Colon (tissue), 2 donors: ENCODE results near the gene C5orf52.
"Not testable (repeated sequence)": the region's sequence is repeated elsewhere in the genome, so short reads cannot be mapped to it uniquely, and the experiment has no call there.

Experiments
- FAIRE-seq: peaks from 2 replicates; lab custom pipeline; 2012; peaks lifted over from hg19 to GRCh38; lab: Jason Lieb, UNC
- donor health status: control.
- donor health status: control.

C5orf52 gene

DNA sequence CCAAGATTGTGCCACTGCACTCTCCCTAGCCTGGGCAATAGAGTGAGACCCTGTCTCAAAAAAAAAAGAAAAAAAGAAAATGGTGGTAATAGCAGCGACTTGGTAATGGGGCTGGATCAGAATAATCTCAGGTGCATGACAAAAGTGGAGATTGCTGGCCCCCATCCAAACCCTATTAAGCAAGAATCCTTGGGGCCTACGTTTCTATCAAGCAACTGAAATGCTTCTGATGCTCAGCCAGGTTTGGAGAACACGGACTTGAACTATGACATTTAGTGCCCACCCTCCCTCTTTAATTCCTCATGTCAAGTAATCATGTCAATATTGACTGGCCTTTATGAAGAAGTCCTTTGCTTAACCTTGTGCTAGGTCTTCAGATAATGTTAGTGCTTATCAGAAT is 6.6 kb downstream of the C5orf52 start:
- no peak for FAIRE-seq

DNA sequence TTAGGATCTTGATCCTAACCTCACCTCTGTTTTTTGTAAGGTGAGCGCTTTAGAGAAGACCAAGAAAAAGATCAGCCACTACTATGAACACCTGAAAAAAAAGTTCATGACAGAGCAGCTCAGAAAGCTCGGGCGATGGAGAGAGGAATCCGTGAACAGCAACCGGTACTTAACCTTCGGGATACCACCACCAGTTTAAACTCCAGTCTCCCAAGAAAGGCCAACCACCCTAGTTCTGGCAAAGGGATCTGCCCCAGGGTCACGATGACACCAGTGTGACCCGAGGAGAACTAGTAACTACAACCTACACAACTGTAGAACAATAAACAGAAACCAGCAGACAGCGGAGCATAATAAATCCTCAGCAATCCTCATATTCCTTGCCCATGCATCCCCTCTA is 8.5 kb downstream of the C5orf52 start:
- FAIRE-seq, result no peak

DNA sequence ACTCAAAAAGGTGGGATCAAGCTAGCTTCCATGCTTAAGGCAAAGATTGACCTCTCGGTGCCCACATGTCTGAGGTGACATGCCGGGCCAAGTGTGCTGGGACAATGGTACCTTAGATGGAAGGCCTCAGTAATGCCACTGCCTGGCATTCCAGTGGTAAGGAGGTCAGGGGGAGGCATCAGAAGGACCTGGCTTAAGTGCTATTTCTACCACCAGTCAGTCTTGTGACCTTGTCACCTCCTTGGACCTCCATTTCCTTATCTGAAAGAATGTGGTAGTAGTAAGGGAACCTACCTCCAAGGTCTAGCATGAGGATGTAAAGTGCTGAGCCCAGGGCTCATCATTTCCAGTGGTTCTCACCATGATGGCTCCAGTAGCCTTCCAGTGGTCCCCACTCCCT is 8.9 kb downstream of the C5orf52 start:
- no peak for FAIRE-seq

DNA sequence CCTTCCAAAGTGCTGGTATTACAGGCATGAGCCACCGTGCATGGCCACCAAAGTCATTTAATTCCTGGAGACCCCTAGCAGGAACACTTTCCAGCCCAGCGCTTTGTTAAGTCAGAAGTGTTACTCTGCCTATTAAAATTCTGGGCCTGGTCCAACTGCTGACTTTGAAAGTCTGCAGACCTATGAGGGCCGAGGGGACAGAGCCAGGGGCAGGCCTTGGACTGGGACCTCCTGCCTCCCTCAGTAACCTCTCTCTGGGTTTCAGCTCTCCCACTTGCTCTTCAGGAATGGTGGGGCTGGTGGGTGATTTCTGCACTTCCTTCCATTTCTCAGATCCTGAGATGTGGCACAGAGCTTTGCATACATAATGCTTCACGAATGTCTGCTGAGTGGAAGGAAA is 9.7 kb downstream of the C5orf52 start:
- FAIRE-seq, result no peak

DNA sequence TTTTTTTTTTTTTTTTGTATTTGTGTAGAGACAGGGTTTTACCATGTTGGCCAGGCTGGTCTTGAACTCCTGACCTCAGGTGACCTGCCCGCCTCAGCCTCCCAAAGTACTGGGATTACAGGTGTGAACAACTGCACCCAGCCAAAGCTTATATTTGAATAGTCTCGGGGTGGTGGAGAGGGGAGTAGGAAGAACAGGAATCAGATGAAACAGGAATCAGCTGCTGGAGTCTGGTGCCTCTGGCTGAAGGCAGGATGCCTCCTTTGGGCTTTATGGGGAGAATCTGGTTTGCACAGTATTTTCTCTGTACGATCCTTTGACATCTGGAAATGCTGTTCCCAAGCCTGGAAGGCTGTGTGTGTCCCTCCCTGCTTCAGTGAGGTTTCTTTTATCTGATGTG is 10.9 kb downstream of the C5orf52 start:
- FAIRE-seq, result no peak

DNA sequence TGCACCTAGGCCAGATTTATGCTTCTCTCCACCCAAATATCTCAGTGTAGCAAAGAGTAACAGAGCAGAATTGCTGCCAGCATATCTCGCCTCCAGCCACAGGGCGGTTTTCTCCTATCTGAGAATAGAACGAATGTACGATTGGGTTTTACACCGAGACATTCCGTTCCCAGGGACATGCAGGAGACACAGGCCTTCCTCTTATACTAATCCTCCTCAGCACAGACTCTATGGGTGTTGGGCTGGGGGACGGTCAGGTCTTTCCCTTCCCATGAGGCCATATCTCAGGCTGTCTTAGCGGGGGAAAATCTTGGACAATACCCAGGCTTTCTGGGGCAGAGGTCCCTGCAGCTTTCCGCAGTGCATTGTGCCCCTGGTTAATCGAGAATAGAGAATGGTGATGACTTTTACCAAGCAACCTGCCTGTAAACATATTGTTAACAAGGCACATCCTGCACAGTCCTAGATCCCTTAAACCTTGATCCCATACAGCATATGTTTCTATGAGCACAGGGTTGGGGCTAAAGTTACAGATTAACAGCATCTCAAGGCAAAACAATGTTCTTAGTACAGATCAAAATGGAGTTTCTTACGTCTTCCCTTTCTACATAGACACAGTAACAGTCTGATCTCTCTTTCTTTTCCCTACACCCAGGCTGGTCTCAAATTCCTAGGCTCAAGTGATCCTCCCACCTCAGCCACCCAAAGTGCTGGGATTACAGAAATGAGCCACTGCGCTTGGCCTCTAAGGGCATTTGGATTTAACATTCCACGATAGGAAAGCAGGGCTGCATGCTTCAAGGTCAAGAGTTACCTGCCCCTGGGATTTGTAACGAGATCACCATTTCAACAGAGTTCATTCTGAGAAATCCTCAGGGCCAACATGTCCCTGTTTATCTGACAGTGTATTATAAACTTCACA is 15.2 kb downstream of the C5orf52 start:
- FAIRE-seq, result not testable (repeated sequence)

DNA sequence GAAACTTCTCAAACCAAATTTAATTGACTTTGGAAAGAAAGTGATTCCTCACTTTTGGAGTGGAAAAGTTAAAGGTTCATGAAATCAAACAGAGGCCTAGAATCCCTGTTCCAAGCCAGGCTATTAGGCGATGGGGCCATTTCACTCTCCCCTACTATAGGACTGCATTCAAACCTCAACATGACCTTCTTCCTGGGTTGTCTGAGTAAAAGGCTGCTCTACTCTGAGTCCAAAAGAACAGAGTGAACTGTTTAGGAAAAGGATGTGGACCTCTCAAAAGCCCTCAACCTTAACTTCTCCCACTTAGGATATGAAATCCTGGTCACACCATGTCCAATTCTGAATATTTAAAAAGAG is 15.8 kb downstream of the C5orf52 start:
- FAIRE-seq, result no peak

DNA sequence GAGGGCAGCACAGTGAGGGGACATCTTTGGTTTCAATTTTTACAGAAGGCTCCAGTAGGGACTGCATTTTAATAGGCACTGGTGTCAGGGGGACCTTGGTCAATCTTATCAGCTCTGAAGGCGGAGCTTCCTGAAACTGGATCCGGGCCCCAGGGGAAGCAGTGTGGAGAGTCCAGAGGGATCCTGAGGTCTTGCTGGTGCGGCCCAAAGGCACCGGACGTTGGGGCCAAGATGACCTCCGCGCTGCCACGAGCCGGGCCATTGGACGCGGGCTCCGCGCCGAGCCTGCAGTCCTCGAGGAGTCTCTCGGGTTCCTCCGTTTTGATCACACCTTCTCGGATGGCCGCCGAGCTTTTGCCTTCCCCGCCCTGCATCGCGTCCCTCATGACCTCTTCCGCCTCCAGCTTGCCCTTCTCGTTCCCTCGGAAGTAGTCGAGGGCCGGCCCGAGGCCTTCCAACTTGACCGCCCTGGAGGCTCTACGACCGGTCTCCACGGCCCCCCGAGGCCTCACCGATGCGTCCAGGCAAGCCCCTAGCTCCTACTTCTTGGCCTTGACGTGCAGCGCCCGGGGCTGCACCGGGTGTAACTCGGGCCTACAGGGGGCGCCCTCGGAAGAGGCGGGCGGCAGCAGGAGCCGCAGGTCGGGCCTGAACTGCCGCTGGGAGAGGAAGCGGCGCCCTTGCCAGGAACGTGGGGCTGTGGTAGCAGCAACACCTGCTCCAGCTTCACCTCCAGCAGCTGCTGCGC is 18.8 kb downstream of the C5orf52 start:
- no peak for FAIRE-seq

DNA sequence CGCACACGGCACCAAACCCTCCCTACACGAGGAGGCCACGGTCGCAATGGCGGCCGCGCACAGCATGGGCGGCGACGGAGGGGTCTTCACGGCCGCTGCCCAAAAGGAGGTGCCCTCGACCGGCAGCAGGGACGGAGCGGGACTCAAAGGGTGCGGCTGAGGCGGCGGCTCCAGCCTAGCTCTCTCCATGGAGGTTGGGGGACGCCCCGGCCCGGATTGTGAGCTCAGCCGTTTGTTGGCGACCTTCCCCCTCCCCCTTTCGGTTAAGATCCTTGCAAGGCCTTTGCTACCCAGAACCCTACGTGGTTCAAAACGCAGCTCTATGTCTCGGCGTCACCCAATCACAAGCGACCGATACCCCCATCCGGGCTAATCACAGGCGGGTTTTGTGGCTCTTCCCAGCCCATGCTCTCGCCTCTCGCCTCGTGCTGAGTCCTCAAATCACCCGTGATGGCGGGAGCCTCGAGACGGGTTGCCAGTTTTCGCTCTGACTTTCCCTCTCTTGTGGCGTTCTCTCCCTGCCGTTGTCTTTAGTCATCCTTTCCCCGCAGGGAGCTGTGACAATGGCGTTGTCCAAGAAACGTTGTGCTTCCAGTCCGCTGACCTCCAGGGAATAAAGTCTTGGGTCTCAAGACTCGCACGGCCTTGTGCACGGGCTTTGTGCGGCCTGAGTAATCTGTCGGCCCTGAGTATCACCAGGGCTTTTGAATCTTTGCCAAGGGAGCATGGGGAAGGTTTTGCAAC is 19.5 kb downstream of the C5orf52 start:
- no peak for FAIRE-seq

DNA sequence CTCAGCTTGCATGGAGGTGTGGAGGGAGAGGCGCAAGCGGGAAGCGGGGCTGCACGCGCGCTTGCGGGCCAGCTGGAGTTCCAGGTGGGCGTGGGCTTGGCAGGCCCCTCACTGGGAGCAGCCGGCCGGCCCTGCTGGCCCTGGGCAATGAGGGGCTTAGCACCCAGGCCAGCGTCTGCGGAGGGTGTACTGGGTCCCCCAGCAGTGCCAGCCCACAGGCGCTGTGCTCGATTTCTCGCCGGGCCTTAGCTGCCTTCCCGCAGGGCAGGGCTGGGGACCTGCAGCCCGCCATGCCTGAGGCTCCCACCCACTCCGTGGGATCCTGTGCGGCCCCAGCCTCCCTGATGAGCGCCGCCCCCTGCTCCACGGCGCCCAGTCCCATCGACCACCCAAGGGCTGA is 22.5 kb downstream of the C5orf52 start:
- not testable (repeated sequence) for FAIRE-seq

DNA sequence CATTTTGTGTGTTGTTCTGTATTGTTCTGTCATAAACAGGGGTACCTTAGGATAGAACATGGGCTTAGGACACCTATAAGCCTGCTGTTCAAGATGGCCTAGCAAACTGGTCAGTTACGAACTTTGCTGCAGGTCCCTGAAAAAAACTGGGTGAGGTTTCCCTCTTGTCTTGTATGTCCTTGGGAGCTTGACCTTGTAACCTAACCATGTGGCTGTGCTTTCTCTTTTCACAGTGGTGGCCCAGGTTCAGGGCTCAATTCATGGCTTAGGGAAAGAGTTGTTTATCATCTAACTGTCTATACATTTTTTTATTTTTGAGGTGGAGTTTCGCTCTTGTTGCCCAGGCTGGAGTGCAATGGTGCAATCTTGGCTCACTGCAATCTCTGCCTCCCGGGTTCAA is 24.8 kb downstream of the C5orf52 start:
- not testable (repeated sequence) for FAIRE-seq

DNA sequence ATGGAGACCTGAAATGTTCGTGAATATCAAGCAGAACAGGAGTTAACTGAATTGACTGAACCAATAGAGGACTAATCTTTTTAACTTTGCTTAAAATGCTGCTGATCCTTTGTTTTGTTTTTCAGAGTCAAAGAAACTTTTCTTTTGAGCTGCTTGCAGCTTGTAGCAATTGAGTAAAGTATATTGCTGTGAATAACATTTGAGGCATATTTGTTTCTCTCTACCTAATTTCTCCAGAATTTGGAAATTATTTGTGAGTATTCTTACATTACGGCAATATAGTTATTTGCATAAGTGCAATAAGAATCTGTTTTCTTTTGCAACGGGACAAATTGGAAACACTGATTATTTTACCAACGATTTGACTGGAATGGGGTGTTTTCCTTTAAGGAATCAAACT is 27.3 kb downstream of the C5orf52 start:
- not testable (repeated sequence) for FAIRE-seq

DNA sequence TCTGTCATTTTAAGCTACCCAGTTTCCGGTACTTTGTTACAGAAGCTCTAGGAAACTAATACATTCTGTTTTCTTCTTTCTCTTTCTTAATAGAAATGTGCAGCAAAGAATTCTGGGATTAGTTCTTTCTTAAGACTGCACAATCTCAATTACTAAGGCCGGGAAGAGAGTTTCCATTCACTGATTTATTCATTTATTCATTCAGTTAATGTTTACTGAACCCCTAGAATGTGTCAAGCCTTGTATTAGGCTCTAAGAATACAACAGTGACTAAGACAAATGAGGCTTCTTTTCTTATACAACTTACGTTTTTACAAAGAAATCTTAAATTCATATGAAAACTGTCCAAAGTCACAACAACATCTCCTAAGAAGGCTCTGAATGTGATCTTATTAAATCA is 32.4 kb downstream of the C5orf52 start:
- no peak for FAIRE-seq

DNA sequence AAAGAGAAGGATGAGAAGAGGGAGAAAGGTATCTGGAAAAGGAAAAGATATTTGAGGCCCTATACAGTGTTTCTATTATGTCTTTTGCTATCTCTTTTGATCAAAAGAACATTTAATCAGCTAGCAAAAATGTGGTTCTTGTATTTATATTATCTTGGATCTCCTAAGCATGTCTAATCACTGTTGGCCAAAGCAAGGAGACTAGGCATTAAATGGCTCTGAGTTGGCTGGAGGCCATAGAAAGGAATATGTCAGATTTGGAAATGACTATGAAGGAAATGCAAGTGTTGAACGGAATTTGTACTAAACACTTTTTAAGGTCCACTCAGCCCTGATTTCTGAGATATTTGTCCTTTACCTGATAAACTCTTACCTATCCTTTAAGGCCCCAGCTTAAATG is 37.5 kb downstream of the C5orf52 start:
- FAIRE-seq, result no peak

DNA sequence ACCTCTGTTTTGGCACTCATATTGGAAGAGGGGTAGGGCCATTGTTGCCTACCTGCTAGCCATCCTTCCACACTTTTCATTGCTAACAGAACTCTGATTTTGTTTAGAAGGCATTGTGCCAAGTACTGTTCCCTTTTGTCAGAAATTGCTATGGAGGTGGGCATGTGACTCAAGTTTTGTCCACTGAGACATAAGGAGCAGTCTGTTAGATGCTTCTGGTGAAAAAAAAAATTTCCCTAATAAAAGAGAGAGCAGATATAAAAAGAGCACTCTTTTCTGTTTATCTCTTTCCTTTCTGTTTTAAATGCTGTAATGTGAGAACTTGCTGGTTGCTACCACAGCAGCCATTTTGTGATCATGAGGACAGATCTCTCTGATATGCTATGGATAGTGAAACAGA is 38.0 kb downstream of the C5orf52 start:
- FAIRE-seq, result no peak

DNA sequence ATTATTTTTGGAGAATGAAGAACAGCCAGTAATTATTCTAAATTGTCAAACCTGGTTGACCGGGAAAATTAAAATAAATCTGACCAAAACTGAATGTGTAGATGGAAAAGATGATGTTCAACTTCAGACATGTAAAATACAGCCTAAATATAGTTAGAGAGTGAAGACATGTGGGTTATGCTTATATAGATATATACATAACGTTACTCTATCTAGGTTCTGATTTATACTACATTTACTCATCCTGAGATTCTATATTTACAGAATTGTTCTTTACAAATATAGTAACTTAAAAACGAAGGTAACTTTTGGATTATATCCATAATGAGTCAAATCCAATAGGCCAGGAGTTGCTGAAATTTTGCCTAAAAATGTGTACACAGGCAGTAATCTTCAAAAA is 39.1 kb downstream of the C5orf52 start:
- no peak for FAIRE-seq

DNA sequence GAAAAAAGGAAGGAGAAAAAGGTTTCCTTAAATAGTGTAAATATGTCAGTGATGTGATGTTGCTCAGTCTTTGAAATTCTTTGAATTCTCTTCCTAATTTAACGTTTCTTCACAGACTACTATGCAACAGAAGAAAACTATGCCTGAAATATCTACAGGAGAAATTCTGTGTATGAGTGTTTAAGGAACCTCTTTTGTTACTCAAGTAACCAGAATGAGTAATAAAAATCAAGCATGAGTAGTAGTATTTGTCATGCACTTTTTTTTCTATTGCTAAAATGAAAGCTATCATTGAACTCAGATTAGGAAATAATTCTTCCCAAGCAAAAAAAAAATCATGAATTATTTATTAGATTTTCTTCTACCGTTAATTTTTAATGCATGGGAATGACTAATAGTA is 39.5 kb downstream of the C5orf52 start:
- no peak for FAIRE-seq

DNA sequence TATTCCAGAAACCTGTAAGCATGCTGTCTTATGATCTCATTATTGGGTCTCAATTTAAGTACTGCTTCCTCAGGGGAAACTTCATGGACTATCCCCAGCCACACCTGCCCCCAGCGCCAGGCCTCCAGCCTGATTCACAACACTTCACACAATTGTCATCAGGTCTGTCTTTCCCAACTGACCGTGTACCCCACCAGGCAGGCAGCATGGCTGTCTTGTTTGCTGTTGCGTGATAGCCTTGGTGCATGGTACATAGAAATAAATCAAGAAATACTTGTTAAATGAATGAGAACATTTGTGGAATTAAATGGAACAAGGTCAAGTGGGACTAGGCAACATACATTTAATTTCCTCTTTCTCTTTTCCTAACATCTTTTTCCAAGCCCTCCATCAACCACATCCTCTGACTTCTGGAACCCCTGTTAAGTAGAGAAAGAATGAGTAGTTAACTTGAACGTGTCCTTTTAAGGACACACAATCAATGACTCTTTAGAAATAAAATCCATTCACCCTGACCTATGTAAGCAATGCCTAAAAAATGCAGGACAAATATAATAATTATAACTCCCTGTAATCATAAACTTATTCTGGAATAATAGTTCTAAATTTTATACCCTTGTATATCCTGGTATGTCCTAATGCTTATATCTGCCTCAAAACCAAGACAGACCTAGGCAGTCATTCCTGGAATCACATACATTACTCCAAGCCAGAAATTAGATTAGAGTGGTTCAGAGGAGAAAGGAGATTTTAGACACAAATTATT is 42.7 kb downstream of the C5orf52 start:
- no peak for FAIRE-seq

DNA sequence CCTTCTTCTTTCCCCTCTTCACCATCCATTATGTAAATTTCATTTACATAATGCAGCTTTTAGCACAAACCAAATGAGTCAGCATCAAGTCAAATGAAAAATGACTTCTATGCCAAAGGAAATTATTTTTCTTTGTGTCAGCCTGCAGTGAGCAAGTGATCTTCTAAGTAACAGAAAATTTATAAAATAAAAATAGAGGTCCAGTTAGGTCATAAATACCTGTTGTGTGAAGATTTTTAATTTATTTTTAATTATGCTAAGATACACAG is 43.2 kb downstream of the C5orf52 start:
- FAIRE-seq, result no peak

DNA sequence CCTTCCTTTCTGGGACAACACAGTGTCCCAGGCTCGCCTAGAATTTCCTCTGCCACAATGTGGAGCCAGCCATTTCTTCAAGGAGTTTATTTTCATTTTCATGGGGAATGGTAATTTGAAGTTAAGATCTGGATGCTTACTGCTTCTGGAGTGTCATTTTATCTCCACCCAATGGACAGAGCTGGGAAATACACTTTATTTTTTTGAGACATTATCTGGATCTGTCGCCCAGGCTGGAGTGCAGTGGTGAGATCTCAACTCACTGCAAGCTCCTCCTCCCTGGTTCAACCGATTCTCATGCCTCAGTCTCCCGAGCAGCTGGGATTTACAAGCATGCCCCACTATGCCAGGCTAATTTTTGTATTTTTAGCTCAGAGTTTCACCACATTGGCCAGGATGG is 47.2 kb downstream of the C5orf52 start:
- FAIRE-seq, result peak; percentile 14

DNA sequence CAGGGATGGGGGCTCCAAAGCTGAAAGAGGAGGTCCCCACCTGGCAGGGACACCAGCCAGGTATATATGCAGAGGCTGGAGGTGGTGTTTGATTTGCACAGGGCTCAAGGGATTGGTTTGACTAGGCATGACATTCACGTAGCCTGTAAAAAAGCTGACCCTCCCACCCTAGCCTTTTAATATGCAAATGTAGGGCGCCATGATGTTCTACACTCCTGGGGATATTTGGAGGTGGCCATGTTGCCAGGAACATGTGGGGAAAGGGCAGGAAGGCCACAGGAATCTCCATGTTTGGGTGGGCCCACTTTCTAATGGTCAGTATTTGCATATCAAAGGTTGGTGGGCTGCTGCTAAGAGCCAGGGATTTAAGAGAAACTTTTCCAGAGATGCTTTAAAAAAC is 47.9 kb downstream of the C5orf52 start:
- no peak for FAIRE-seq

DNA sequence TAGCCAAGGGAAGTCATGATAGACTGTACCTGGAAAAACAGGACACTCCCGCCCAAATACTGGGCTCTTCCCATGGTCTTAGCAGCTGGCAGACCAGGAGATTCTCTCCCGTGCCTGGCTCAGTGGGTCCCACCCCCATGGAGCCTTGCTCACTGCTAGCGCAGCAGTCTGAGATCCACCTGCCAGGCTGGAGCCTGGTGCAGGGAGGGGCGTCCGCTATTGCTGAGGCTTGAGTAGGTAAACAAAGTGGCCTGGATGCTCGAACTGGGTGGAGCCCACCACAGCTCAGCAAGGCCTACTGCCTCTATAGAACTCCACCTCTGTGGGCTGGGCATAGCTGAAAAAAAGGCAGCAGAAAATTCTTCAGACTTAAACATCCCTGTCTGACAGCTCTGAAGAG is 49.8 kb downstream of the C5orf52 start:
- FAIRE-seq, result no peak
